ENCODE data around the gene APOBEC3G.
"Not testable (repeated sequence)": the region's sequence is repeated elsewhere in the genome, so short reads cannot be mapped to it uniquely, and the experiment has no call there.

APOBEC3G gene

GRCh38 chr22:39066442-39067276 is 10.4 kb upstream of the APOBEC3G start:
- not testable (repeated sequence) for H3K9ac ChIP-seq (ENCODE audit: low read depth in 1 of 2, low read length in 2 of 2); H3K4me3 ChIP-seq (ENCODE audit: low read depth in 1 of 2, low read length in 2 of 2); H3K4me1 ChIP-seq (ENCODE audit: control insufficient read depth in 1 of 2, insufficient read depth in 2 of 2, low read length in 2 of 2); H3K36me3 ChIP-seq (ENCODE audit: control insufficient read depth in 1 of 2, insufficient read depth in 2 of 2, low read length in 2 of 2); H3K27ac ChIP-seq (ENCODE audit: low read depth, low read length); H3K9me3 ChIP-seq (ENCODE audit: control insufficient read depth in 1 of 2, low read length in 2 of 2); H3K27me3 ChIP-seq (ENCODE audit: control insufficient read depth in 1 of 2, insufficient read depth in 2 of 2, low read length in 2 of 2)

- Histone ChIP-seq H3K27me3 (ENCODE audit: control insufficient read depth in 1 of 2, insufficient read depth in 2 of 2, low read length in 2 of 2) (no peaks in the 10 kb centered on the region), H3K9ac (ENCODE audit: low read depth in 1 of 2, low read length in 2 of 2) (no peak overlapping the region), H3K9me3 (ENCODE audit: control insufficient read depth in 1 of 2, low read length in 2 of 2) (no peaks in the 10 kb centered on the region), H3K36me3 (ENCODE audit: control insufficient read depth in 1 of 2, insufficient read depth in 2 of 2, low read length in 2 of 2) (no peaks in the 10 kb centered on the region), H3K4me3 (ENCODE audit: low read depth in 1 of 2, low read length in 2 of 2) (no peak overlapping the region), H3K27ac (ENCODE audit: low read depth, low read length) (no peak overlapping the region), H3K4me1 (ENCODE audit: control insufficient read depth in 1 of 2, insufficient read depth in 2 of 2, low read length in 2 of 2) (no peaks in the 10 kb centered on the region)
Observed at GRCh38 chr22:39068033-39068785, 8.9 kb upstream of the APOBEC3G start.

- Histone ChIP-seq H3K9me3 (ENCODE audit: control insufficient read depth in 1 of 2, low read length in 2 of 2) (no peaks in the 10 kb centered on the region), H3K27ac (ENCODE audit: low read depth, low read length) (no peak overlapping the region), H3K9ac (ENCODE audit: low read depth in 1 of 2, low read length in 2 of 2) (no peak overlapping the region), H3K27me3 (ENCODE audit: control insufficient read depth in 1 of 2, insufficient read depth in 2 of 2, low read length in 2 of 2) (no peaks in the 10 kb centered on the region), H3K4me1 (ENCODE audit: control insufficient read depth in 1 of 2, insufficient read depth in 2 of 2, low read length in 2 of 2) (no peaks in the 10 kb centered on the region), H3K4me3 (ENCODE audit: low read depth in 1 of 2, low read length in 2 of 2) (no peak overlapping the region), H3K36me3 (ENCODE audit: control insufficient read depth in 1 of 2, insufficient read depth in 2 of 2, low read length in 2 of 2) (no peaks in the 10 kb centered on the region)
Observed at GRCh38 chr22:39070186-39070585, 6.9 kb upstream of the APOBEC3G start.

GRCh38 chr22:39072581-39072981 is 4.5 kb upstream of the APOBEC3G start:
- not testable (repeated sequence) for H3K4me3 ChIP-seq (ENCODE audit: low read depth in 1 of 2, low read length in 2 of 2); H3K9ac ChIP-seq (ENCODE audit: low read depth in 1 of 2, low read length in 2 of 2); H3K9me3 ChIP-seq (ENCODE audit: control insufficient read depth in 1 of 2, low read length in 2 of 2); H3K36me3 ChIP-seq (ENCODE audit: control insufficient read depth in 1 of 2, insufficient read depth in 2 of 2, low read length in 2 of 2); H3K27ac ChIP-seq (ENCODE audit: low read depth, low read length); H3K27me3 ChIP-seq (ENCODE audit: control insufficient read depth in 1 of 2, insufficient read depth in 2 of 2, low read length in 2 of 2); H3K4me1 ChIP-seq (ENCODE audit: control insufficient read depth in 1 of 2, insufficient read depth in 2 of 2, low read length in 2 of 2)

- Histone ChIP-seq H3K36me3 (ENCODE audit: control insufficient read depth in 1 of 2, insufficient read depth in 2 of 2, low read length in 2 of 2) (no peaks in the 10 kb centered on the region), H3K4me1 (ENCODE audit: control insufficient read depth in 1 of 2, insufficient read depth in 2 of 2, low read length in 2 of 2) (no peaks in the 10 kb centered on the region), H3K9me3 (ENCODE audit: control insufficient read depth in 1 of 2, low read length in 2 of 2) (no peaks in the 10 kb centered on the region), H3K4me3 (ENCODE audit: low read depth in 1 of 2, low read length in 2 of 2) (no peak overlapping the region), H3K27ac (ENCODE audit: low read depth, low read length) (no peak overlapping the region), H3K27me3 (ENCODE audit: control insufficient read depth in 1 of 2, insufficient read depth in 2 of 2, low read length in 2 of 2) (no peaks in the 10 kb centered on the region), H3K9ac (ENCODE audit: low read depth in 1 of 2, low read length in 2 of 2) (no peak overlapping the region)
Observed at GRCh38 chr22:39073981-39074380, 3.1 kb upstream of the APOBEC3G start.

- not testable (repeated sequence) for H3K36me3 ChIP-seq (ENCODE audit: control insufficient read depth in 1 of 2, insufficient read depth in 2 of 2, low read length in 2 of 2); H3K4me1 ChIP-seq (ENCODE audit: control insufficient read depth in 1 of 2, insufficient read depth in 2 of 2, low read length in 2 of 2); H3K9me3 ChIP-seq (ENCODE audit: control insufficient read depth in 1 of 2, low read length in 2 of 2); H3K27me3 ChIP-seq (ENCODE audit: control insufficient read depth in 1 of 2, insufficient read depth in 2 of 2, low read length in 2 of 2); H3K9ac ChIP-seq (ENCODE audit: low read depth in 1 of 2, low read length in 2 of 2); H3K4me3 ChIP-seq (ENCODE audit: low read depth in 1 of 2, low read length in 2 of 2); H3K27ac ChIP-seq (ENCODE audit: low read depth, low read length)
Observed at GRCh38 chr22:39076155-39077025, 685 bp upstream of the APOBEC3G start.

- peak overlapping the region; percentile 65 to 68 for H3K4me3 ChIP-seq (ENCODE audit: low read depth in 1 of 2, low read length in 2 of 2)
- H3K36me3 ChIP-seq (ENCODE audit: control insufficient read depth in 1 of 2, insufficient read depth in 2 of 2, low read length in 2 of 2); H3K27ac ChIP-seq (ENCODE audit: low read depth, low read length); H3K9me3 ChIP-seq (ENCODE audit: control insufficient read depth in 1 of 2, low read length in 2 of 2); H3K27me3 ChIP-seq (ENCODE audit: control insufficient read depth in 1 of 2, insufficient read depth in 2 of 2, low read length in 2 of 2); H3K4me1 ChIP-seq (ENCODE audit: control insufficient read depth in 1 of 2, insufficient read depth in 2 of 2, low read length in 2 of 2): not testable (repeated sequence)
- peak overlapping the region; percentile 43 to 47 for H3K9ac ChIP-seq (ENCODE audit: low read depth in 1 of 2, low read length in 2 of 2)
Observed at GRCh38 chr22:39077912-39078311, 837 bp downstream of the APOBEC3G start.

- Histone ChIP-seq H3K4me3 (ENCODE audit: low read depth in 1 of 2, low read length in 2 of 2) (no peak overlapping the region), H3K36me3 (ENCODE audit: control insufficient read depth in 1 of 2, insufficient read depth in 2 of 2, low read length in 2 of 2) (peaks cover 0 to 5% of the 10 kb centered on the region in 2 donors), H3K27ac (ENCODE audit: low read depth, low read length) (no peak overlapping the region), H3K9me3 (ENCODE audit: control insufficient read depth in 1 of 2, low read length in 2 of 2) (no peaks in the 10 kb centered on the region), H3K9ac (ENCODE audit: low read depth in 1 of 2, low read length in 2 of 2) (peak overlapping the region in 1 of 2 donors; percentile 43), H3K4me1 (ENCODE audit: control insufficient read depth in 1 of 2, insufficient read depth in 2 of 2, low read length in 2 of 2) (no peaks in the 10 kb centered on the region), H3K27me3 (ENCODE audit: control insufficient read depth in 1 of 2, insufficient read depth in 2 of 2, low read length in 2 of 2) (no peaks in the 10 kb centered on the region)
Observed at GRCh38 chr22:39078329-39078728, 1.3 kb downstream of the APOBEC3G start.

GRCh38 chr22:39079054-39079637 is 2.1 kb downstream of the APOBEC3G start:
- not testable (repeated sequence) for H3K9me3 ChIP-seq (ENCODE audit: control insufficient read depth in 1 of 2, low read length in 2 of 2); H3K4me1 ChIP-seq (ENCODE audit: control insufficient read depth in 1 of 2, insufficient read depth in 2 of 2, low read length in 2 of 2); H3K4me3 ChIP-seq (ENCODE audit: low read depth in 1 of 2, low read length in 2 of 2); H3K9ac ChIP-seq (ENCODE audit: low read depth in 1 of 2, low read length in 2 of 2); H3K27ac ChIP-seq (ENCODE audit: low read depth, low read length); H3K27me3 ChIP-seq (ENCODE audit: control insufficient read depth in 1 of 2, insufficient read depth in 2 of 2, low read length in 2 of 2); H3K36me3 ChIP-seq (ENCODE audit: control insufficient read depth in 1 of 2, insufficient read depth in 2 of 2, low read length in 2 of 2)

Measured in duodenal mucosa (tissue), 2 donors.